Right atrium auricular region (tissue), 2 donors: ENCODE measurements around the gene AQP7. TPM values are rescaled to one million over a fixed set of nuclear protein-coding genes. Genes with fewer than 3 reads are reported as not detected.
"Not testable (repeated sequence)": the region's sequence is repeated elsewhere in the genome, so short reads cannot be mapped to it uniquely, and the experiment has no call there.

ENCODE experiments used
- DNase-seq: peaks from one replicate; pipeline ENCODE4 v3.0.0-alpha.2; 2019; ENCODE audit warnings: low spot score
- H3K27ac ChIP-seq, 2 donors: fragments of 200-600 bp; sonication (generic); 1 replicate in 1 of 2; 2 replicates in 1 of 2; pipeline ENCODE4 v1.5.1; 2016 to 2019
- H3K27me3 ChIP-seq, 2 donors: fragments of 200-600 bp; sonication (generic); one replicate each; pipeline versions ENCODE4 v1.5.1 to v1.6.0; 2017 to 2019
- H3K36me3 ChIP-seq: fragments of 200-600 bp; sonication (generic); one replicate; pipeline ENCODE4 v1.5.1; 2016
- H3K4me1 ChIP-seq, 2 donors: fragments of 200-600 bp; sonication (generic); one replicate each; pipeline versions ENCODE4 v1.5.1 to v1.6.0; 2017 to 2019
- H3K4me3 ChIP-seq, 2 donors: fragments of 200-600 bp; sonication (generic); 1 replicate in 1 of 2; 2 replicates in 1 of 2; pipeline ENCODE4 v1.5.1; 2017 to 2019; ENCODE audit warnings: mild to moderate bottlenecking in 1 of 2, moderate library complexity in 1 of 2
- H3K9me3 ChIP-seq, 2 donors: fragments of 200-600 bp; sonication (generic); one replicate each; pipeline ENCODE4 v1.5.1; 2019
- total RNA-seq, 2 donors: library from RNA; depleted of rRNA; stranded (reverse); fragments of >200 nt; gene quantifications; one replicate each; pipeline ENCODE4 v1.1.0, GENCODE V29; 2016
- TF ChIP-seq, protein P1 (sequence below), 2 donors: fragments of 200-600 bp; sonication (generic); IDR thresholded peaks; one replicate each; pipeline ENCODE4 v1.5.1; 2019; ENCODE audit warnings: antibody characterized with exemption in 2 of 2

The AQP7 gene
- total RNA-seq, 2 donors from 2014 or later, result 58.4 to 74.9 TPM

DNA sequence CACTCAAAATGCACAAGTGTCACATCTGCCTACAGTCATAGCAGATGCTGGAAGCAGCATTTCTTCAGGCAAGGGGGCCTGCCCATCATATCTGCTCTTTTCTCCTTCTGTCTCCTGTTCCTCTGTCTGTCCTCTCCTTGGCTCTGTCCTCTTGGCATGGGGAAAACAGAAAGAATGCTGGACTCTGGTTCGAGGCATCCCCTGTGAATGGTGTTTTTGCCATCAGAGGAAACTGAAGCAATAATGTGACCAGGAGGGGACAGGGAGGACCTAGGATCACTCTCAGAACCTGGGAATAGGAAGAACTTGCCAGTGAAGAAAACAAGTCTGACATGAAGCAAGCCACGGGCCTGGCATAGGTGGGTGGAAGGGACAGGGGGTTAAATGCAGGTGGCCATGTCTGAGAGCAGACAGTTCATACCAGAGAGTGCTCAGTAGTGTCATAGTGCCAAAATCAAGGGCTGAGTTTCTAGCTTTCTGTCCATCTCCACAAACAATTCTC, 35.3 kb downstream of the AQP7 start:
- Histone ChIP-seq H3K9me3 (no peaks in the 10 kb centered on the region), H3K36me3 (peaks cover 78% of the 10 kb centered on the region), H3K4me3 (no peak overlapping the region), H3K27ac (no peak overlapping the region), H3K4me1 (no peaks in the 10 kb centered on the region), H3K27me3 (no peaks in the 10 kb centered on the region)
- TF ChIP-seq, protein P1, sequence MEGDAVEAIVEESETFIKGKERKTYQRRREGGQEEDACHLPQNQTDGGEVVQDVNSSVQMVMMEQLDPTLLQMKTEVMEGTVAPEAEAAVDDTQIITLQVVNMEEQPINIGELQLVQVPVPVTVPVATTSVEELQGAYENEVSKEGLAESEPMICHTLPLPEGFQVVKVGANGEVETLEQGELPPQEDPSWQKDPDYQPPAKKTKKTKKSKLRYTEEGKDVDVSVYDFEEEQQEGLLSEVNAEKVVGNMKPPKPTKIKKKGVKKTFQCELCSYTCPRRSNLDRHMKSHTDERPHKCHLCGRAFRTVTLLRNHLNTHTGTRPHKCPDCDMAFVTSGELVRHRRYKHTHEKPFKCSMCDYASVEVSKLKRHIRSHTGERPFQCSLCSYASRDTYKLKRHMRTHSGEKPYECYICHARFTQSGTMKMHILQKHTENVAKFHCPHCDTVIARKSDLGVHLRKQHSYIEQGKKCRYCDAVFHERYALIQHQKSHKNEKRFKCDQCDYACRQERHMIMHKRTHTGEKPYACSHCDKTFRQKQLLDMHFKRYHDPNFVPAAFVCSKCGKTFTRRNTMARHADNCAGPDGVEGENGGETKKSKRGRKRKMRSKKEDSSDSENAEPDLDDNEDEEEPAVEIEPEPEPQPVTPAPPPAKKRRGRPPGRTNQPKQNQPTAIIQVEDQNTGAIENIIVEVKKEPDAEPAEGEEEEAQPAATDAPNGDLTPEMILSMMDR (IDR thresholded peaks at IDR 0.05), result no peak
- no peak for DNase-seq

DNA sequence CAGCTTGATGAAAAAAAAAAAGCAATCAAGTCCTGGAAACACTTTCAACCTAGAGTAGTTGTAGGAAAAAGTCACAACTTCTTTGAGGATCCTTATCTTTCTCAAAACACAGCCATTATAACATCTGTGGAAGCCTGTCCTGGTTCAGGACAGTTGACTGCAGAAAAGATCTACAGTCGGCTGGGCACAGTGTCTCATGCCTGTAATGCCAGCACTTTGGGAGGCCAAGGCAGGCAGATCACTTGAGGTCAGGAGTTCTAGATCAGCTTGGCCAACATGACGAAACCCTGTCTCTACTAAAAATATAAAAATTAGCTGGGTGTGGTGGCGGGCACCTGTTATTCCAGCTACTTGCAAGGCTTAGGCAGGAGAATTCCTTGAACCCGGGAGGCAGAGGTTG, 37.6 kb downstream of the AQP7 start:
- H3K27ac ChIP-seq, DNase-seq, H3K27me3 ChIP-seq, H3K4me1 ChIP-seq, H3K9me3 ChIP-seq, H3K4me3 ChIP-seq: not testable (repeated sequence)
- H3K36me3 ChIP-seq, result peaks cover 61% of the 10 kb centered on the region

DNA sequence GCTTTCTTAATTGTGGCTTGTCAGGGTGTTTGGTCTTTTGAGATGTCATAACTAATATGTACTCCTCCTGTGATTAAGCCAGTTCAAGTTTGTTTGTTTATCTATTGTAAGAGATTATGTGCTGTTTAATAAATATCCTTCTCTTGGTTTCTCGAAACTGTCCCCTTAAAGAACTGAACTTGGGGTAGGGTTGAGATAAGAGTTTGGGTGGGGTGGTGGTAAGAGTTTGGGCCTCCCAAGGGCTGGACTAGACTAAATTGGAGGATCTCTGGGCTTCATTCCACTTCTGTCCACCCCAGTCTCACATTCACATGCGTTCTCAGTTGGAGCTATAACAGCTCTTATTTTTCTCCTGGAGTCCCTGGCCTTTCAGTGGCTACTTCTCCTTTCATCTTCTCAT, 38.2 kb downstream of the AQP7 start:
- Histone ChIP-seq H3K9me3 (no peaks in the 10 kb centered on the region), H3K27ac (no peak overlapping the region), H3K4me1 (no peaks in the 10 kb centered on the region), H3K27me3 (no peaks in the 10 kb centered on the region), H3K4me3 (no peak overlapping the region), H3K36me3 (peaks cover 54% of the 10 kb centered on the region)
- DNase-seq, result no peak
- TF ChIP-seq, protein P1 (IDR thresholded peaks at IDR 0.05), result no peak

DNA sequence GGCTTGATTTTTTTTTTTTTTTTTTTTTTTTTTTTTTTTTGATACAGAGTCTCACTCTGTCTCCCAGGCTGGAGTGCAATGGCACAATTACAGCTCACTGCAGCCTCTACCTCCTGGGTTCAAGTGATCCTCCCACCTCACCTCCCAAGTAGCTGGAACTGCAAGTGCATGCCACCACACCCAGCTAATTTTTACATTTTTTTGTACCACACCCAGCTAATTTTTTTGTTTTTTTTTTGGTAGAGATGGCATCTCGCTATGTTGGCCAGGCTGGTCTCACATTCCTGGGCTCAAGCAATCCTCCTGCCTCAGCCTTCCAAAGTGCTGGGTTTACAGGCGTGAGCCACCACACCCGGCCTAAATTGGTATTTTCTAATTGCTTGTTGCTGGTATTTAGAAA, 43.7 kb downstream of the AQP7 start:
- H3K27me3 ChIP-seq, H3K4me3 ChIP-seq, DNase-seq, H3K27ac ChIP-seq, H3K9me3 ChIP-seq: not testable (repeated sequence)
- H3K36me3 ChIP-seq, result peaks cover 22% of the 10 kb centered on the region
- H3K4me1 ChIP-seq, result peaks cover 0 to 11% of the 10 kb centered on the region in 2 donors

DNA sequence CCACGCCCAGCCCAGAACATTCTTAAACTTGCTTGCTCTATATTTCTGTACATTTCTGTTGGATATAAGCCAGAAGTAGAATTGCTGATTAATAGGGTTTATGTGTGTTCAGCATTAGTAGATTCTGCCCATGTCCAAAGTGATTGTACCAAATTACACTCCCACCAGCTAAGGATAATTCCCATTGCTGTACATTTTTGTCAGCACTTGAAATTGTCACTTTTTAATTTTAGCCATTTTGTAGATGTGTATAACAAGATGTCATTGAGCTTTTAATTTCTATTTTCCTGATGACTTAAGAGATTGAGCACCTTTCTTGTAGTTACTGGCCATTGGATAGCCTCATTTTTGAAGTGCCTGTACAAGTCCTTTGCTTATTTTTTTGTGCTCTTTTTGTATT, 46.4 kb downstream of the AQP7 start:
- no peak for DNase-seq
- H3K4me1 ChIP-seq, result peaks cover 0 to 21% of the 10 kb centered on the region in 2 donors
- no peaks in the 10 kb centered on the region for H3K27me3 ChIP-seq
- H3K4me3 ChIP-seq, result no peak overlapping the region
- peaks cover 17% of the 10 kb centered on the region for H3K36me3 ChIP-seq
- H3K9me3 ChIP-seq, result no peaks in the 10 kb centered on the region
- no peak overlapping the region for H3K27ac ChIP-seq
- TF ChIP-seq, protein P1 (IDR thresholded peaks at IDR 0.05), result no peak

DNA sequence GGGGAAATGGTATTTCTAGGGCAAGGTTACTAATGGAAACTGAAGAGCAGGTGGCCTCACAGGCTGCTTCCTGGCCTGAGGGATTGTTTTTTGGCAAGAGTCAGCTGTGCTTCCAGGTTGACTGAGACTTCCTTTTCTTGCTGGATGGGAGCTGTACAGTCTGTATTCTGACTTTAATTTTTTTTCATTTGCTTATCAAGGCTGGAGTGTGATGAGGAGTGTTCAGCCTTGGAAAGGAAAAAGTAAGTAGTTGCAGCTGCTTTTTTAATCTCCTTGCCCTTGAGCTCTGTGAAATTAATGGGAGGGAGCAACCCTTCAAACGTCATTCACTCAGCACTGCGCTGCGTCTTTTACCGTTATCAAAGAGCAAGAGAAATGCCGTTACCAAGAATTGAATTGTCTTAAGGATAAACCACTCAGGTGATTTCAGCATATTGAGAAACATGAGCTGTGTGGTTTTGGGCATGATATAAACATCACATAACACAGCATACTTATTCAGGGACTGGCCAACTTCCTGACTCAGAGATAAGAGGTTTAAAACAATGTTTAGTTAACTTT, 47.6 kb downstream of the AQP7 start:
- no peaks in the 10 kb centered on the region for H3K27me3 ChIP-seq
- H3K9me3 ChIP-seq, result no peaks in the 10 kb centered on the region
- no peak overlapping the region for H3K4me3 ChIP-seq
- DNase-seq, result no peak
- peak overlapping the region; percentile 14 to 28 for H3K27ac ChIP-seq
- H3K4me1 ChIP-seq, result peaks cover 0 to 32% of the 10 kb centered on the region in 2 donors
- H3K36me3 ChIP-seq, result peaks cover 17% of the 10 kb centered on the region
- TF ChIP-seq, protein P1 (IDR thresholded peaks at IDR 0.05), result no peak

DNA sequence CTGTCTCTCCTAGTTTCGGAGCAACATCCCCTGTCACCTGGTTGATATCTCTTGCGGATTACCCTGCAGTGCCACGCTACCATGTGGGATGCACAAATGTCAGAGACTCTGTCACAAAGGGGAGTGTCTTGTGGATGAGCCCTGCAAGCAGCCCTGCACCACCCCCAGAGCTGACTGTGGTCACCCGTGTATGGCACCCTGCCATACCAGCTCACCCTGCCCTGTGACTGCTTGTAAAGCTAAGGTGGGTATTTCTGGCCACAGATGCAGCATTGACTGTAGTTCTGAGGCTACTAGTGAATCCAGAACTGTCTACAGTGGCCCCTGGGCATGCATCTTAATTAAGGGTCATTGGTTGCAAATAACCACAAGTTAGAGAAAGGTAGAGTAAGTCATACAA, 50.8 kb downstream of the AQP7 start:
- Histone ChIP-seq H3K9me3 (no peaks in the 10 kb centered on the region), H3K36me3 (peaks cover 35% of the 10 kb centered on the region), H3K4me1 (peaks cover 0 to 32% of the 10 kb centered on the region in 2 donors), H3K27me3 (no peaks in the 10 kb centered on the region), H3K4me3 (no peak overlapping the region), H3K27ac (peak overlapping the region in 1 of 2 donors; percentile 5)
- TF ChIP-seq, protein P1 (IDR thresholded peaks at IDR 0.05), result no peak
- DNase-seq, result no peak
